ENCODE data around the gene SNHG17.
"Not testable (repeated sequence)": the region's sequence is repeated elsewhere in the genome, so short reads cannot be mapped to it uniquely, and the experiment has no call there.

Gene SNHG17

GRCh38 chr20:38447931-38448675 lies 13.0 kb upstream of the SNHG17 start:
- no peak for DNase-seq

- no peak for DNase-seq
Observed at GRCh38 chr20:38447251-38447661, 12.1 kb upstream of the SNHG17 start.

DNA sequence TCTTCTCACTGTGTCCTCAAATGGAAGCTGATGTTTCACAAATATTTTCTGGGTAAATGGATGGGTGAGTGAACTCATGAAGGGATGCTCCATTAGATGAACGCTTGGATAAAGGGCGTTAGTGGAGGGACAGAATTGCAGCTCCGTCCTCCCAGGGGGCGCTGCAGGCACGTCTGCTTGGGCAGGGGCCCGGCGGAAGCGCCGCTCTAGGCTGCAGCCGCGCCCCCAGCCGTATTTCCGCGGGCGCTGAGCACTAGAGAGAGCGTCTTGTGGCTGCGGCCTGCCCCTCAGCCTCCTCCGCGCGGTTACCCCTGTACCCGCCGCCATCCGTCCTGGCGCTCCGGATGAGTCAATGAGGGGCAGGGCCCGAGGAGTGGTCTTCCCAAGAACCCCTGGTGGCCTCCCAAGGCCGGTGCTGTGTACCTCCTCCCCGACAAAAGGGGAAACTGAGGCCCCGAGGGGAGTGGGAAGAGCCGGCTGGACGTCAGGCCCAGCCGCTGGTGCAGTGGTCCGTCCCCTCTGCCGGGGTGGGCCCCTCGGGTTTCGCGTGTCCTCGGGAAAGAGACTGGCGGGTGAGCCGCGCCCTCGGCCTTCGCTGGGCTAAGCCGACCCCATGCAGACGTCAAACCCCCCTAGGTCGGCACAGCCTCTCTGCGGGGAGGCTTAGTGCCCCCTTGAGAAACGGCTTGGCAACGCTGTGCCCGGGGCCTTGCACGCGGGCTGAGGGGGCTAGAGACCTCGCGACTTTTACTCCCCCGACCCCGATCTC lies 11.5 kb upstream of the SNHG17 start:
- peak in 55 of 58 donors; percentile 18 to 93 (median 77) for DNase-seq

- no peak for DNase-seq
Observed at GRCh38 chr20:38445901-38446425, 10.8 kb upstream of the SNHG17 start.

DNA sequence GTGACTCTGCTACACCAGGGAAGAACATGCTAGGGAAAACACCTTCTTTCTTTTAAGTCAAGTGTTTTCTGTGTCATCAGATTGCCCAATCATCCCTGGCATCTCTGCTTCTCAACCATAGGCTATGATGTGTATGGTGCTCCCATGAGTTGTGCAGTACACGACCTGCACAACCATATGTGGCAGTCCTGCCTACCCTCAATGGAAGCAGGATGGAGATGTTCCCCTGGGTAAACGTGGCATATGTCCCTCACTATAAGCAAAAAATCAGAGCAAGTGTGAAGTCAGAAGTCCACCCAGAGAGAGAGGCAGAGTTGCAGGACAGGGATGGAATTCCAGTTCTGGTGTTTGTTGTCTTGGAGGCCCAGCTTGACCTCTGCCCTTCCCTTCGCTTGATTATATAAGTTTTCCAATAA lies 10.3 kb upstream of the SNHG17 start:
- DNase-seq, result no peak

DNA sequence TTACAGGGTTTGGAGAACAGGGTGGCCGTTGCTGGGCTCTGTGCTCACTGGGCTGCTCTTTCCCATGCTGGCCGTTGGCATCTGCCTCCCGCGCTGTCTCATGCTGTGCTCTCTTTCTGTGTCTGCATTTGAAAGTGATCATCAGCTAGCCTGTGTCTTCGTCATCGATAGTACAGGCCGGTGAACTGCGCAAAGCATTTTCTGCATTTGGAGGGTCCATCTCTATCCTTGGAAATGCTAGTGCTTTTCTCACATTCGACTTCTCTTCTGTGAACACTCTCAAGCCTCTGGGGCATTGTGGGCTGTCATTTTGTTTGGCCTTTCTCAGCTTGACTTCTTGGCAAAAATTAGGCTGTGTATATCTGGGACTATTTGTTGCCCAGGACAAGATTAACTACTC lies 6.8 kb upstream of the SNHG17 start:
- no peak for DNase-seq

DNA sequence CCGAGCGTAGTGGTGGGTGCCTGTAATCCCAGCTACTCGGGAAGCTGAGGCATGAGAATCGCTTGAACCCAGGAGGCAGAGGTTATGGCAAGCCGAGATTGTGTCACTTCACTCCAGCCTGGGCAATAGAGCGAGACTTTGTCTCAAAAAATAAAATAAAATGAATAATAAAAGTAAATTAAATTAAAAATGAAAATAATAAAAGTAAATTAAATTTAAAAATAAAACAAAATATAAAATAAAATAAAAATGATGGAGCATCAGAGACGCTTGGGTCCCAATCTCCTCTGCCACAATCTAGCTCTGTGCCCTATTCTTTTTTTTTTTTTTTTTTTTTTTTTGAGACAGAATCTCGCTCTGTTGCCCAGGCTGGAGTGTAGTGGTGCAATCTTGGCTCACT lies 6.0 kb upstream of the SNHG17 start:
- not testable (repeated sequence) for DNase-seq

GRCh38 chr20:38437796-38438195 lies 2.7 kb upstream of the SNHG17 start:
- DNase-seq, result no peak

GRCh38 chr20:38435555-38435939 lies 419 bp upstream of the SNHG17 start:
- DNase-seq, result no peak

DNA sequence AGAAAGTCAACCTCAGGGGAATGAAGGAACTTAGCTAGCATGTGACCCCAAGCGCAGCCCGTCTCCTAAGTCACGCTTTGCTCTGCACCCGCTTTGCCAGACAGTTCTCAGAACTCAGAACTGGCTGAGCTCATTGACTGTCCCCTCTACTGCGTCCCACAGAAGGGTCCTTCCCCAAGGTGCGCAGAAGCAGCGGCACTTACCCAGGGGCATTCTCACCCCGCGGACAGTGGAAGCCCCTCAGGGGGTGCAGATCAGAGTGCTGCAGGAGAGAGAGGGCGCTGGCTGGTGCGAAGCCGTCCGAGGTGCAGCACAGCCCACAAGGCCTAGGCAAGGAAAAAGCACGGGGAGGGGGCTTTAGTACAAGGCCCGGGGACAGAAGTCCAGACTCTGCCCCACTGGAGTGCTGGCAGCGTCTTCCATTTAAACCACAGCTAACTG lies 807 bp downstream of the SNHG17 start:
- peak in 2 of 58 donors; percentile 7 to 30 for DNase-seq

- DNase-seq, result no peak
Observed at GRCh38 chr20:38433304-38433972, 1.7 kb downstream of the SNHG17 start.

GRCh38 chr20:38432870-38433269 lies 2.3 kb downstream of the SNHG17 start:
- DNase-seq, result not testable (repeated sequence)

GRCh38 chr20:38432292-38432691 lies 2.8 kb downstream of the SNHG17 start:
- no peak for DNase-seq

DNA sequence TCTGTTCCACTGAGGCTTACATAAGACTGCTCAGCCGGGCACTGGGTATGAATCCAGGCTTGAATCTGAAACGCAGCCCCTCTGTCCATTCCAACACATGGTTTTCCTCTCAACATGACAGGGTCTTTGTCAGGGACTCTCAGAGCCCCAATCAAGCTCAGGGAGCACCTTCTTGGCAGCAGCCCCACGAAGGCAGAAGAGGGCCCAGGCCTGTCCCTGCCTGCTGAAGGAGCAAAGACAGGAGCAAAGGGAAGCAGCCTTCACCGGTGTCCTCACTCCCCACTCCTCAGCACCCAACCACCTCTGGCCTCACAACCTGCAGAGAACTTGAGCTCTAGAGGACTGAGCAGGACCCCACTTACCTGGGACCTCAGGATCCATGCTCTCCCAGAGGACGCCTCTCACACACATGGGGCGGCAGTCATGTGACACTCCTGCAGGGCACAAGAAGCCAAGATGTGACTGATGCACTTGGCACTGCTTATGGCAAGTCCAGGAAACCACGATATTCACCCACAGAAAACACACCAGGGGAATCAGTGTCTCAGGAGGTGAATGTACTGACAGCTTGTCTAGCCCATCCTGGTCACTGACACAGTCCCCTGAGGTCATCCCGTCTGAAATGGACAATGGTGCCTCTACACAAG lies 4.3 kb downstream of the SNHG17 start:
- no peak for DNase-seq

DNA sequence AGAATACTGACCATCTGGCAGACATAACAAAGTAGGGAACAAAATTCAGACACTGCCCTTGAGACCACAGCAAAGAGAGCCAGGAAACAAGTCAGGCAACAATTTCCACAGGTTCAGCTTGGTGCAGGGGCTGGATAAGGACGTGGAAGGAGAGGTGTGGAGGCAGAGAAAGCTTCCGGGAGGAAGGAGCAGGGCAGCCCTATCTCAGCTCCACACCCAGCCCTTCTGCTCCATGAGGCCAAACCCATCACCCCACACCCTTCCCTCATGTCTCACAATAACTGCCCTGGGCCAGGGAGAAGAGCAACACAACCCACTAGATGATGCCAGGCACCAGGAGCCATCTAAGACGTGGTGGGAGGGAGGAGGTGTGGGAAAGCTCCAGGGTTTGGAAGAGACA lies 5.8 kb downstream of the SNHG17 start:
- DNase-seq, result no peak

DNA sequence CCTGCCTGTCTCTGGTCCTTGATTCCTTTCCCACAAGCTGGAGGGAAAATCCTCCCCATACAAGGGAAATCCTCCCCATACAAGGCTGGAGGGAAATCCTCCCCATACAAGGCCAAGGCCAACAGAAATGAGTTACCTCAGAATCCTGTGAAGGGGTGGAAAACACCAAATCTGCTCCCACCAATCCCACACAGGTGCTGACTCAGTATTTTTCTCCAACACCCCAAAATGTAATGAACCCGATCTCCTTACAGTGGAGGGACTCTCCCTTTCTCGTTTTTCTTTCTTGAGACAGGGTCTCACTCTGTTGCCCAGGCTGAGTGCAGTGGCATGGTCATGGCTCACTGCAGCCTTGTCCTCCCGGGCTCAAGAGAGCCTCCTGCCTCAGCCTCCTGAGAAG lies 6.3 kb downstream of the SNHG17 start:
- no peak for DNase-seq

GRCh38 chr20:38427655-38428023 lies 7.5 kb downstream of the SNHG17 start:
- DNase-seq, result no peak

DNA sequence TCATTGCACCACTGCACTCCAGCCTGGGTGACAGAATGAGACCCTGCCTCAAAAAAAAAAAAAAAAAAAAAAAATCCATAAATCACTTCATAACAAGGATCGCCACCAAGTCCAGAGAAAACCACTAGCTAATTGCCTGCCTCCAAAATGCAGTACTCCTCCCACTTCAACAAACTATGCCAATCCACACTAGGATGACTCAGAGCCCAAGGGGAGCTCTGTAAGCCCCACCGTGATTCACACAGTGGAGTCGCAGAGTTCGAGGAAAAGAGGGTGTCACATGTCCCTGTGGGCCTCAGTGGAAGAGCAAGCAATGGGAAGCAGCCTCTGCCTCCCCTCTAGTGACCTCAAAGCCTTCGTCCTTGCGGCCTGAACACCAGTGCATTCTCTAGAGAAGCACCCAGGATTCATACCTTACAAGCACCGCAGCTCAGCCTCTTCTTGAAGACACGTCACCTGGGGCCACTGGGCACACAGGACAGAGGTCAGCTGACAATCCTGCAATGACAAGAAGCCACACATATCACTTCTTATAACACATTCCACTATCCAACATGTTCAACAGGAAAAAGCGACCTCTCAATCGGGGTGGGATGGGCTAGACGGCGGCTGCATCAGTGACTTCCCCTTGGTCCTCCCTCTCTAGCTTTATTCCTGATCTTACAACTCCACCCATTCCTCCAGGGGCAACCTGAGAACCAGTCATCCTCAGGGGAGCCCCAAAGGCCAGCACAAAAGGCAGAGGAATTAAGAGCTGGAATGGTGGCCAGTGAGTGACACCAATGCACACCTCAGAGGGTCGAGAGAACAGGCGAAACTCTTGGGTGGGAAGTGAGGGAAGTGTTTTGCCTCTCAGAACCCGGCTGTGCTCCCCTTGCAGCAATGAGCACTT lies 8.9 kb downstream of the SNHG17 start:
- DNase-seq, result peak in 13 of 58 donors; percentile 12 to 58 (median 25)

DNA sequence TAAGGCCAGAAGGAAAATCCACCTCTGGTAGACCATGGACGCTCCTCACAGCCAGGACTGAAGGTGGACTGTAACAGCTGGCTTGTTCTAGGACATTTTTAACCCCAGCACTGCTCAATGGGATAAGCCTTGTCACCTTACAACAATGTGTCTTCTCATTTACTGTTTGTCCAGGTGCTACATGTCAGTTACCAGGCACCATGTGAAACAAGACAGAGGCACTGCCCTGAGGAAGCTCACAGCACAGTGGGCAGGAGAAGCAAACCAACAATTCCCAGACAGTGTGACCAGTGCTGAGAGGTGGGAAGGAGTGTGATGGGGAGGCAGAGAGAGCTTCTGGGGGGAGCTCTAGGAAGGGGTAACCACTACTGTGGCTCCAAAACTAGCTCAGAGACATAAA lies 10.7 kb downstream of the SNHG17 start:
- DNase-seq, result no peak

DNA sequence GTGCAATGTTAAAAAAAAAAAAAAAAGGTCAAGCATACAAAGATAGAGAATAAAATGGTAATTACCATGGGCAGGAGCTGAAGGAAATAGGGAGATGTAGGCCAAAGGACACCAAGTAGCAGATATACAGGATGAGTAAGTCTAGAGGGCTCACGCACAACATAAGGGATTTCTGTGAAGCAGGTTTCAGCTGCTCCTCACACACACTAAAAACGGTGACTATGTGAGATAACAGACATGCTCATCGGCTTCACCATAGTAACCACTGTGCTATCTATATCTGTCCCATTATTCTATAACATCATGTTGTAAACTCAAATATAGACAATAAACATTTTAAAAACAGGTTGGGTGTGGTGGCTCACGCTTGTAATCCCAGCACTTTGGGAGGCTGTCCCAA lies 11.6 kb downstream of the SNHG17 start:
- DNase-seq, result peak in 2 of 58 donors; percentile 12 to 53

All from anterior cingulate cortex (tissue), 58 donors.